B cell (primary cell): ENCODE data around the gene SGF29. TPM values are rescaled to one million over a fixed set of nuclear protein-coding genes. Genes with fewer than 3 reads are reported as not detected.

Experiments used
- ATAC-seq: fragments of 200-7000 bp; cut with Tn5 transposase; one replicate; pipeline ENCODE4 v1.10.0; 2021; ENCODE audit warnings: low read depth, mild to moderate bottlenecking, moderate number of reproducible peaks, moderate library complexity
- CTCF ChIA-PET: fragments of 350-600 bp; sonication (Branson Sonifier 250); formaldehyde crosslinking; loops from one replicate; lab custom pipeline; 2021; ENCODE audit warnings: antibody characterized with exemption, inconsistent platforms; lab: Charles Lee
- POLR2A ChIA-PET: fragments of 350-600 bp; sonication (Branson Sonifier 250); formaldehyde crosslinking; loops from one replicate; lab custom pipeline; 2021; ENCODE audit warnings: antibody characterized with exemption; lab: Charles Lee
- DNase-seq: peaks from one replicate; pipeline ENCODE4 v3.0.0; 2013
- H2AFZ ChIP-seq: 2 replicates; pipeline ENCODE4 v1.6.1; 2012; ENCODE audit warnings: mild to moderate bottlenecking, low read depth, low read length; ENCODE audit not compliant: insufficient read depth, poor library complexity, severe bottlenecking
- H3K27ac ChIP-seq, 2 donors: 1 replicate in 1 of 2; 2 replicates in 1 of 2; pipeline ENCODE4 v1.5.1; 2012 to 2013; ENCODE audit warnings: low read length in 2 of 2, mild to moderate bottlenecking in 2 of 2, moderate library complexity in 1 of 2
- H3K27me3 ChIP-seq, 4 experiments: fragments of 200-600 bp in 1 of 4; sonication (generic) in 1 of 4; replicated peaks in 1 of 4; 1 replicate in 2 of 4; 2 replicates in 2 of 4; pipeline versions ENCODE4 v1.6.1 to v1.7.0; 2013 to 2016; ENCODE audit warnings: low read length in 3 of 4, mild to moderate bottlenecking in 2 of 4, mixed read lengths in 1 of 4, moderate library complexity in 1 of 4; ENCODE audit not compliant: insufficient read depth in 4 of 4, control insufficient read depth in 3 of 4; ENCODE audit errors: control extremely low read depth in 1 of 4
- H3K36me3 ChIP-seq, 2 experiments: replicated peaks in 1 of 2; 1 replicate in 1 of 2; 2 replicates in 1 of 2; pipeline versions ENCODE4 v1.6.1 to v1.7.1; 2013; ENCODE audit warnings: low read length in 1 of 2; ENCODE audit not compliant: insufficient read depth in 2 of 2, control insufficient read depth in 1 of 2; ENCODE audit errors: control extremely low read depth in 1 of 2, extremely low read depth in 1 of 2
- H3K4me1 ChIP-seq, 2 donors: fragments of 200-600 bp in 1 of 2; sonication (generic) in 1 of 2; 1 replicate in 1 of 2; 2 replicates in 1 of 2; pipeline versions ENCODE4 v1.5.1 to v1.6.1; 2013 to 2017; ENCODE audit warnings: low read length in 2 of 2; ENCODE audit not compliant: control insufficient read depth in 2 of 2, insufficient read depth in 2 of 2
- H3K4me2 ChIP-seq: replicated peaks from 2 replicates; pipeline ENCODE3; 2012; ENCODE audit warnings: mild to moderate bottlenecking, low read depth, low read length; ENCODE audit not compliant: poor library complexity, severe bottlenecking
- H3K4me3 ChIP-seq, 5 experiments: fragments of 200-600 bp in 1 of 5; sonication (generic) in 1 of 5; 1 replicate in 3 of 5; 2 replicates in 2 of 5; pipeline versions ENCODE4 v1.5.1 to v1.7.0; 2011 to 2016; ENCODE audit warnings: low read length in 4 of 5, mild to moderate bottlenecking in 4 of 5, low read depth in 2 of 5, control low read depth in 1 of 5, moderate library complexity in 1 of 5; ENCODE audit not compliant: insufficient read depth in 1 of 5; ENCODE audit errors: control extremely low read depth in 1 of 5, extremely low read depth in 1 of 5
- H3K79me2 ChIP-seq: fragments of 200-600 bp; sonication (generic); one replicate; pipeline ENCODE4 v1.6.0; 2016; ENCODE audit warnings: low read length; ENCODE audit not compliant: control insufficient read depth, insufficient read depth
- H3K9ac ChIP-seq: fragments of 200-600 bp; sonication (generic); 2 replicates; pipeline ENCODE4 v1.6.1; 2017; ENCODE audit warnings: mild to moderate bottlenecking, low read length, moderate library complexity
- H3K9me3 ChIP-seq, 3 donors: one replicate each; pipeline versions ENCODE4 v1.6.1 to v1.7.1; 2013; ENCODE audit warnings: low read length in 2 of 3; ENCODE audit not compliant: control insufficient read depth in 2 of 3, insufficient read depth in 1 of 3; ENCODE audit errors: control extremely low read depth in 1 of 3
- H4K20me1 ChIP-seq: 2 replicates; pipeline ENCODE4 v1.6.0; 2012; ENCODE audit warnings: mild to moderate bottlenecking, low read length; ENCODE audit not compliant: insufficient read depth, control insufficient read depth, poor library complexity, severe bottlenecking
- H3K27ac Mint-ChIP-seq: one replicate; pipeline ENCODE4 v1.8.0; 2021; ENCODE audit warnings: mixed read lengths
- H3K27me3 Mint-ChIP-seq: one replicate; pipeline ENCODE4 v1.8.0; 2021; ENCODE audit warnings: mixed read lengths
- H3K4me1 Mint-ChIP-seq: one replicate; pipeline ENCODE4 v1.8.0; 2021; ENCODE audit warnings: mixed read lengths
- H3K4me3 Mint-ChIP-seq: one replicate; pipeline ENCODE4 v1.8.0; 2021; ENCODE audit warnings: mixed read lengths
- H3K9me3 Mint-ChIP-seq: one replicate; pipeline ENCODE4 v1.8.0; 2022; ENCODE audit warnings: mixed read lengths; ENCODE audit not compliant: insufficient read depth
- EZH2 ChIP-seq: IDR thresholded peaks from 2 replicates; pipeline ENCODE4 v1.6.1; 2012; ENCODE audit warnings: borderline replicate concordance, low read depth, mild to moderate bottlenecking, moderate library complexity, low read length; ENCODE audit not compliant: insufficient read depth, poor library complexity, severe bottlenecking
- WGBS: methylation state at CpG from one replicate; pipeline ENCODE4 v1.1.5; 2013; ENCODE audit warnings: missing lambda C conversion rate; ENCODE audit not compliant: insufficient coverage; 5-methylcytosine and 5-hydroxymethylcytosine counted together
- intact Hi-C: fragments of 100-400 bp; cut with micrococcal nuclease; formaldehyde crosslinking; loops from one replicate; pipeline ENCODE4 v1.10.0; 2022
- polyA plus RNA-seq: library from polyadenylated mRNA; depleted of rRNA; stranded (reverse); fragments of >200 nt; gene quantifications from 2 replicates; pipeline ENCODE4 v1.2.3, GENCODE V29; 2012
- total RNA-seq, 2 donors: library from RNA; stranded (reverse); fragments of 120-200 nt in 1 of 2; gene quantifications; 1 replicate in 1 of 2; 2 replicates in 1 of 2; pipeline versions ENCODE4 v1.2.3 to v1.2.4, GENCODE V29; 2013 to 2022
- TF ChIP-seq, protein P1 (sequence below): fragments of 200-600 bp; IDR thresholded peaks from one replicate; pipeline ENCODE4 v1.8.0; 2022; ENCODE audit warnings: antibody characterized with exemption, mild to moderate bottlenecking

The SGF29 gene
- total and polyA plus RNA-seq, 2 donors (not counting 1 experiment from before 2014, with no cell fraction given) = 24.0 to 52.9 TPM

DNA sequence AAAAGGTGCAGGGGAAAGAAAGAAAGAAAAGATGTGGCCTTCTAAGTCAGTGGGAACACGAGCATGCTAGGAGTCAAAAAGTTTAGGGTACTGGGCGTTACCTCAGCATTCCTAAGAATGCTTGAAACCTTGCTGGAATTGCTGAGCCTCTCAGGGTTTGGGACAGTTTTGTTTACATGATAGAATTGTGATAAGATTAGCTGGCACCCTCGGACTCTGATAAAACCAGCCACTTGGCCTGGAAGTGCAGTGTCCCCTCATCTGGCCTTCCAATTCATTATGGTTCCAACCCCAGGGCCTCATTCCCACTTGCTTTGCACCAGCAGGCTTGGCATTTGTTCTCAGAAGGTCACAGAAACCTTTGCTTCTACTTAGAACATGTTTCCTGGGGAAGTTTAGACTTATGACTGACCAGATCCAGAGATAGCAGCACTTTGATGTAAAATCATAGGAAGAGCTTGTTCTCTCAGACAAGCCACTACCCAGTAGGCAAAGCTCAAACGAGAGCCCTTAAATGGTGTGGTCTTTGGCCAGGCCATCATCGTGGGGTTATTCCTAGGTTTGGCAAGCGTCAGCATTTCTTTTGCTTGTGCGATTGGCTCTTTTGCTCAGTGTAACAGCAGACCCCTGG, 8.0 kb downstream of the SGF29 start:
- ATAC-seq (no peak), DNase-seq (no peak)
- H3K27ac ChIP-seq = no peak overlapping the region
- CTCF ChIA-PET = no interaction called here
- Mint-ChIP-seq H3K9me3 (peaks cover 2% of the 10 kb centered on the region), H3K27ac (no peak overlapping the region), H3K27me3 (no peaks in the 10 kb centered on the region), H3K4me1 (peaks cover 10% of the 10 kb centered on the region), H3K4me3 (no peak overlapping the region)
- no peaks in the 10 kb centered on the region for H3K4me1 ChIP-seq
- H3K27me3 ChIP-seq = no peaks in the 10 kb centered on the region
- H3K36me3 ChIP-seq = peaks cover 2 to 19% of the 10 kb centered on the region in 2 experiments
- POLR2A ChIA-PET = no interaction called here
- peaks cover 50% of the 10 kb centered on the region for H4K20me1 ChIP-seq
- H2AFZ ChIP-seq = no peak overlapping the region
- H3K79me2 ChIP-seq = peaks cover 90% of the 10 kb centered on the region
- H3K4me2 ChIP-seq = no peak overlapping the region
- H3K9ac ChIP-seq = no peak overlapping the region
- TF ChIP-seq, protein P1, sequence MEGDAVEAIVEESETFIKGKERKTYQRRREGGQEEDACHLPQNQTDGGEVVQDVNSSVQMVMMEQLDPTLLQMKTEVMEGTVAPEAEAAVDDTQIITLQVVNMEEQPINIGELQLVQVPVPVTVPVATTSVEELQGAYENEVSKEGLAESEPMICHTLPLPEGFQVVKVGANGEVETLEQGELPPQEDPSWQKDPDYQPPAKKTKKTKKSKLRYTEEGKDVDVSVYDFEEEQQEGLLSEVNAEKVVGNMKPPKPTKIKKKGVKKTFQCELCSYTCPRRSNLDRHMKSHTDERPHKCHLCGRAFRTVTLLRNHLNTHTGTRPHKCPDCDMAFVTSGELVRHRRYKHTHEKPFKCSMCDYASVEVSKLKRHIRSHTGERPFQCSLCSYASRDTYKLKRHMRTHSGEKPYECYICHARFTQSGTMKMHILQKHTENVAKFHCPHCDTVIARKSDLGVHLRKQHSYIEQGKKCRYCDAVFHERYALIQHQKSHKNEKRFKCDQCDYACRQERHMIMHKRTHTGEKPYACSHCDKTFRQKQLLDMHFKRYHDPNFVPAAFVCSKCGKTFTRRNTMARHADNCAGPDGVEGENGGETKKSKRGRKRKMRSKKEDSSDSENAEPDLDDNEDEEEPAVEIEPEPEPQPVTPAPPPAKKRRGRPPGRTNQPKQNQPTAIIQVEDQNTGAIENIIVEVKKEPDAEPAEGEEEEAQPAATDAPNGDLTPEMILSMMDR = no peak
- TF ChIP-seq EZH2 = no peak
- WGBS = 81% methylated on average over 6 of the region's 7 CpGs
- intact Hi-C loops = no loop called here
- H3K4me3 ChIP-seq = no peak overlapping the region
- peaks cover 0 to 11% (median 0%) of the 10 kb centered on the region in 3 donors for H3K9me3 ChIP-seq

DNA sequence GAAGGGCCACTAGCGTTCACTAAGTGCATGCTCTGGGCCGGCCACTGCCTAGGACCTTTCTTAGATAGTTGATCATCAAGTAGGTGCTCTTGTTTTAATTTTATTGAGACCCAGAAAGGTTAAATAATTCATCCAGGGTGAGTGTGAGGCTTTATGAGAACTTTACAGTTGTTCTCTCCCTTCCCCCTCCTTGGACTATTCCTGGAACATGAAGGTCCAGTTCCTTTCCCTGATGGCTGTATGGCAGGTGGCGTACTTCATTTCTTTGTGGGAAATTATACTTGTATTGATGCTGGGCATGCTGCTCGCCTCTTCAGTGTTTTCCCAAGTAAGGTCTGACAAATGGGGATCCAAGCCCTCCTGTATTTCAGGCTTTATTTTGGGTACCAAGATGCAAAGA, 8.5 kb downstream of the SGF29 start:
- Histone ChIP-seq H3K4me1 (no peaks in the 10 kb centered on the region), H3K79me2 (peaks cover 89% of the 10 kb centered on the region), H2AFZ (no peak overlapping the region), H3K27me3 (no peaks in the 10 kb centered on the region), H3K4me2 (no peak overlapping the region), H3K9me3 (peaks cover 0 to 16% (median 4%) of the 10 kb centered on the region in 3 donors), H3K27ac (no peak overlapping the region), H3K4me3 (no peak overlapping the region), H3K9ac (no peak overlapping the region), H4K20me1 (peaks cover 51% of the 10 kb centered on the region), H3K36me3 (peaks cover 2 to 14% of the 10 kb centered on the region in 2 experiments)
- DNase-seq (no peak), ATAC-seq (no peak)
- no peak overlapping the region for H3K27ac Mint-ChIP-seq
- ChIA-PET CTCF (no interaction called here), POLR2A (no interaction called here)
- H3K4me3 Mint-ChIP-seq = no peak overlapping the region
- peaks cover 2% of the 10 kb centered on the region for H3K9me3 Mint-ChIP-seq
- intact Hi-C loops = no loop called here
- WGBS = 100% methylated on average over 1 of the region's 4 CpGs
- peaks cover 8% of the 10 kb centered on the region for H3K4me1 Mint-ChIP-seq
- H3K27me3 Mint-ChIP-seq = no peaks in the 10 kb centered on the region
- TF ChIP-seq, protein P1 = no peak
- TF ChIP-seq EZH2 = no peak
